Panc1 (cell line): ENCODE results near the gene ZNF804B. TPM values are rescaled to one million over a fixed set of nuclear protein-coding genes. Genes with fewer than 3 reads are reported as not detected.

ENCODE experiments used
- ATAC-seq: fragments of 200-7000 bp; cut with Tn5 transposase; 2 replicates; pipeline ENCODE4 v1.9.1; 2020; ENCODE audit warnings: mild to moderate bottlenecking, moderate library complexity
- BruUV-seq: library from RNA; stranded (reverse); fragments of 400-500 nt; replicated peaks from 2 replicates; lab custom pipeline; 2021; lab: Mats Ljungman, UMichigan
- CTCF ChIA-PET: fragments of 300-600 bp; sonication (Branson Sonifier 250); formaldehyde crosslinking; loops from one replicate; lab custom pipeline; 2022; ENCODE audit warnings: antibody characterized with exemption; lab: Charles Lee
- POLR2A ChIA-PET: fragments of 300-600 bp; sonication (Branson Sonifier 250); formaldehyde crosslinking; loops from one replicate; lab custom pipeline; 2022; ENCODE audit warnings: antibody characterized with exemption; lab: Charles Lee
- DNase-seq: peaks from one replicate; pipeline ENCODE4 v3.0.0-alpha.2; 2010; ENCODE audit warnings: low read depth, low spot score
- H3K27ac ChIP-seq: 2 replicates; pipeline ENCODE4 v1.5.1; 2011; ENCODE audit warnings: mild to moderate bottlenecking, low read length, inconsistent platforms
- H3K27me3 ChIP-seq: fragments of 200-500 bp; sonication (Bioruptor generic); 2 replicates; pipeline ENCODE4 v1.6.0; 2014; ENCODE audit warnings: low read length, inconsistent platforms; ENCODE audit not compliant: control insufficient read depth, insufficient read depth
- H3K36me3 ChIP-seq: fragments of 200-500 bp; sonication (Bioruptor generic); 2 replicates; pipeline ENCODE4 v1.5.1; 2014; ENCODE audit warnings: inconsistent platforms, mild to moderate bottlenecking, low read length, moderate library complexity; ENCODE audit not compliant: control insufficient read depth, insufficient read depth
- H3K4me1 ChIP-seq: 2 replicates; pipeline ENCODE4 v1.5.1; 2011; ENCODE audit warnings: inconsistent platforms, mild to moderate bottlenecking, low read length, moderate library complexity; ENCODE audit not compliant: control insufficient read depth, insufficient read depth
- H3K4me3 ChIP-seq, 2 experiments: 2 replicates each; pipeline ENCODE4 v1.5.1; 2011 to 2012; ENCODE audit warnings: low read depth in 2 of 2, low read length in 2 of 2, mild to moderate bottlenecking in 2 of 2, inconsistent platforms in 1 of 2, moderate library complexity in 1 of 2
- H3K9me3 ChIP-seq: fragments of 200-500 bp; sonication (Bioruptor generic); 2 replicates; pipeline ENCODE4 v1.5.1; 2014; ENCODE audit warnings: low read depth, mild to moderate bottlenecking, inconsistent platforms, low read length, moderate library complexity; ENCODE audit not compliant: control insufficient read depth, insufficient read depth
- CTCF ChIP-seq: fragments of 450-650 bp; IDR thresholded peaks from 2 replicates; pipeline ENCODE4 v1.5.1; 2017; ENCODE audit warnings: mild to moderate bottlenecking
- POLR2AphosphoS5 ChIP-seq: IDR thresholded peaks from 2 replicates; pipeline ENCODE4 v1.6.1; 2012; ENCODE audit warnings: mild to moderate bottlenecking, low read depth, low read length, moderate library complexity
- REST ChIP-seq, 2 experiments: IDR thresholded peaks; 2 replicates each; pipeline ENCODE4 v1.6.1; 2011 to 2012; ENCODE audit warnings: low read depth in 2 of 2, control low read depth in 1 of 2, low read length in 1 of 2, mild to moderate bottlenecking in 1 of 2, moderate library complexity in 1 of 2; ENCODE audit not compliant: insufficient read depth in 1 of 2
- SIN3A ChIP-seq: IDR thresholded peaks from 2 replicates; pipeline ENCODE4 v1.6.1; 2012; ENCODE audit warnings: low read depth, mild to moderate bottlenecking, low read length, moderate library complexity, borderline replicate concordance; ENCODE audit not compliant: insufficient read depth
- TCF7L2 ChIP-seq: IDR thresholded peaks from 2 replicates; pipeline ENCODE4 v1.6.1; 2011; ENCODE audit warnings: mild to moderate bottlenecking, low read depth, low read length, inconsistent platforms
- in situ Hi-C: cut with HindIII; loops from 2 replicates; pipeline ENCODE4 v1.10.0; 2016; ENCODE audit warnings: low sequenced_read_pairs, low pct_unique_long_range_greater_than_20kb
- intact Hi-C: fragments of 100-400 bp; cut with micrococcal nuclease; formaldehyde crosslinking; loops from one replicate; pipeline ENCODE4 v1.10.0; 2022; ENCODE audit not compliant: unreplicated experiment
- total RNA-seq: library from RNA; stranded (reverse); gene quantifications from one replicate; pipeline ENCODE4 v1.2.1, GENCODE V29; 2021; ENCODE audit not compliant: unreplicated experiment

The ZNF804B gene
- total RNA-seq, 1 experiment from 2014 or later = not detected

GRCh38 chr7:89064831-89065230 lies 305.3 kb downstream of the ZNF804B start:
- H3K27ac ChIP-seq = no peak overlapping the region
- no TSS peak for BruUV-seq
- no peak overlapping the region for H3K4me3 ChIP-seq
- no peak for DNase-seq
- H3K27me3 ChIP-seq = no peaks in the 10 kb centered on the region
- TF ChIP-seq CTCF (no peak), POLR2AphosphoS5 (no peak), REST (IDR thresholded peaks at IDR 0.05; ENCODE audit: insufficient read depth in 1 of 2, low read depth in 2 of 2, low read length in 1 of 2) (no peak), SIN3A (no peak), TCF7L2 (no peak)
- no peak for ATAC-seq
- in situ Hi-C loops = no loop called here
- no peaks in the 10 kb centered on the region for H3K9me3 ChIP-seq
- intact Hi-C loops = no loop called here
- no peaks in the 10 kb centered on the region for H3K36me3 ChIP-seq
- CTCF ChIA-PET = no interaction called here
- POLR2A ChIA-PET = interaction anchor here (0.6 kb wide), 1 partner anchor 172 kb away, joined by 9 read pairs; no protein-coding TSS in a partner anchor
- H3K4me1 ChIP-seq = no peaks in the 10 kb centered on the region

GRCh38 chr7:89067048-89067447 lies 307.5 kb downstream of the ZNF804B start:
- Histone ChIP-seq H3K4me3 (no peak overlapping the region), H3K27me3 (no peaks in the 10 kb centered on the region), H3K27ac (no peak overlapping the region), H3K9me3 (no peaks in the 10 kb centered on the region), H3K4me1 (no peaks in the 10 kb centered on the region), H3K36me3 (no peaks in the 10 kb centered on the region)
- ChIA-PET POLR2A (no interaction called here), CTCF (no interaction called here)
- intact Hi-C loops (no loop called here), in situ Hi-C loops (no loop called here)
- ATAC-seq (no peak), DNase-seq (no peak)
- TF ChIP-seq POLR2AphosphoS5 = no peak
- no peak for TF ChIP-seq SIN3A
- TF ChIP-seq CTCF = no peak
- TF ChIP-seq REST (IDR thresholded peaks at IDR 0.05; ENCODE audit: insufficient read depth in 1 of 2, low read depth in 2 of 2, low read length in 1 of 2) = no peak
- TF ChIP-seq TCF7L2 = no peak
- no TSS peak for BruUV-seq
